Glutamatergic neuron (in vitro differentiated cells): ENCODE results near the gene PPAN. TPM values are rescaled to one million over a fixed set of nuclear protein-coding genes. Genes with fewer than 3 reads are reported as not detected.

Experiments
- DNase-seq: peaks from one replicate; pipeline ENCODE4 v3.0.0; 2022
- H3K27ac Mint-ChIP-seq: one replicate; pipeline ENCODE4 v1.8.0; 2020; ENCODE audit warnings: mild to moderate bottlenecking, mixed read lengths, inconsistent platforms; ENCODE audit not compliant: unreplicated experiment
- H3K27me3 Mint-ChIP-seq: one replicate; pipeline ENCODE4 v1.8.0; 2020; ENCODE audit warnings: mild to moderate bottlenecking, moderate library complexity, mixed read lengths, inconsistent platforms; ENCODE audit not compliant: unreplicated experiment
- H3K36me3 Mint-ChIP-seq: one replicate; pipeline ENCODE4 v1.8.0; 2020; ENCODE audit warnings: mild to moderate bottlenecking, mixed read lengths, inconsistent platforms; ENCODE audit not compliant: unreplicated experiment
- H3K4me1 Mint-ChIP-seq: one replicate; pipeline ENCODE4 v1.8.0; 2020; ENCODE audit warnings: mild to moderate bottlenecking, low read depth, mixed read lengths, inconsistent platforms; ENCODE audit not compliant: unreplicated experiment
- H3K4me3 Mint-ChIP-seq: one replicate; pipeline ENCODE4 v1.8.0; 2020; ENCODE audit warnings: mild to moderate bottlenecking, mixed read lengths, inconsistent platforms; ENCODE audit not compliant: unreplicated experiment
- H3K9me3 Mint-ChIP-seq: one replicate; pipeline ENCODE4 v1.8.0; 2020; ENCODE audit warnings: mild to moderate bottlenecking, moderate library complexity, mixed read lengths, inconsistent platforms; ENCODE audit not compliant: unreplicated experiment
- total RNA-seq: library from RNA; stranded (reverse); fragmentation: NEBNext Ultra II Directional; extraction: Animal tissue kit (Norgen Biotek cat#: 25700); gene quantifications from one replicate; pipeline ENCODE4 v1.2.1, GENCODE V29; 2021; ENCODE audit not compliant: unreplicated experiment
- TF ChIP-seq, protein P1 (sequence below): fragments of 200-600 bp; sonication (generic); IDR thresholded peaks from one replicate; pipeline ENCODE4 v1.5.0; 2021; ENCODE audit not compliant: partially characterized antibody, unreplicated experiment

The PPAN gene
- total RNA-seq, 1 donor from 2014 or later, result 44.5 TPM

GRCh38 chr19:10095948-10096614, 10.1 kb upstream of the PPAN start:
- H3K36me3 Mint-ChIP-seq, result no peaks in the 10 kb centered on the region
- peaks cover 12% of the 10 kb centered on the region for H3K27me3 Mint-ChIP-seq
- TF ChIP-seq, protein P1, sequence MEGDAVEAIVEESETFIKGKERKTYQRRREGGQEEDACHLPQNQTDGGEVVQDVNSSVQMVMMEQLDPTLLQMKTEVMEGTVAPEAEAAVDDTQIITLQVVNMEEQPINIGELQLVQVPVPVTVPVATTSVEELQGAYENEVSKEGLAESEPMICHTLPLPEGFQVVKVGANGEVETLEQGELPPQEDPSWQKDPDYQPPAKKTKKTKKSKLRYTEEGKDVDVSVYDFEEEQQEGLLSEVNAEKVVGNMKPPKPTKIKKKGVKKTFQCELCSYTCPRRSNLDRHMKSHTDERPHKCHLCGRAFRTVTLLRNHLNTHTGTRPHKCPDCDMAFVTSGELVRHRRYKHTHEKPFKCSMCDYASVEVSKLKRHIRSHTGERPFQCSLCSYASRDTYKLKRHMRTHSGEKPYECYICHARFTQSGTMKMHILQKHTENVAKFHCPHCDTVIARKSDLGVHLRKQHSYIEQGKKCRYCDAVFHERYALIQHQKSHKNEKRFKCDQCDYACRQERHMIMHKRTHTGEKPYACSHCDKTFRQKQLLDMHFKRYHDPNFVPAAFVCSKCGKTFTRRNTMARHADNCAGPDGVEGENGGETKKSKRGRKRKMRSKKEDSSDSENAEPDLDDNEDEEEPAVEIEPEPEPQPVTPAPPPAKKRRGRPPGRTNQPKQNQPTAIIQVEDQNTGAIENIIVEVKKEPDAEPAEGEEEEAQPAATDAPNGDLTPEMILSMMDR, result no peak
- H3K9me3 Mint-ChIP-seq, result peaks cover 14% of the 10 kb centered on the region
- H3K27ac Mint-ChIP-seq, result no peak overlapping the region
- DNase-seq, result peak; percentile 88
- H3K4me3 Mint-ChIP-seq, result no peak overlapping the region
- peaks cover 3% of the 10 kb centered on the region for H3K4me1 Mint-ChIP-seq

- Mint-ChIP-seq H3K4me3 (no peak overlapping the region), H3K4me1 (peaks cover 3% of the 10 kb centered on the region), H3K9me3 (peaks cover 14% of the 10 kb centered on the region), H3K27ac (no peak overlapping the region), H3K36me3 (no peaks in the 10 kb centered on the region), H3K27me3 (peaks cover 12% of the 10 kb centered on the region)
- DNase-seq, result no peak
- TF ChIP-seq, protein P1, result no peak
Observed at GRCh38 chr19:10096615-10096963, 9.6 kb upstream of the PPAN start.

GRCh38 chr19:10100163-10100785, 5.9 kb upstream of the PPAN start:
- Mint-ChIP-seq H3K27me3 (peaks cover 14% of the 10 kb centered on the region), H3K9me3 (peaks cover 11% of the 10 kb centered on the region), H3K4me3 (no peak overlapping the region), H3K36me3 (no peaks in the 10 kb centered on the region), H3K4me1 (peaks cover 3% of the 10 kb centered on the region), H3K27ac (no peak overlapping the region)
- TF ChIP-seq, protein P1, result no peak
- no peak for DNase-seq

GRCh38 chr19:10102787-10103236, 3.4 kb upstream of the PPAN start:
- Mint-ChIP-seq H3K4me1 (peaks cover 7% of the 10 kb centered on the region), H3K9me3 (peaks cover 10% of the 10 kb centered on the region), H3K27me3 (peaks cover 14% of the 10 kb centered on the region), H3K36me3 (no peaks in the 10 kb centered on the region), H3K27ac (no peak overlapping the region), H3K4me3 (no peak overlapping the region)
- TF ChIP-seq, protein P1, result no peak
- no peak for DNase-seq

- no peak overlapping the region for H3K27ac Mint-ChIP-seq
- TF ChIP-seq, protein P1, result no peak
- DNase-seq, result no peak
- H3K36me3 Mint-ChIP-seq, result no peaks in the 10 kb centered on the region
- H3K4me3 Mint-ChIP-seq, result no peak overlapping the region
- H3K9me3 Mint-ChIP-seq, result peaks cover 6% of the 10 kb centered on the region
- peaks cover 10% of the 10 kb centered on the region for H3K27me3 Mint-ChIP-seq
- peaks cover 5% of the 10 kb centered on the region for H3K4me1 Mint-ChIP-seq
Observed at GRCh38 chr19:10104130-10104513, 2.0 kb upstream of the PPAN start.
